DLD1 (cell line): ENCODE results near the gene GOLGA6L9.
"Not testable (repeated sequence)": the region's sequence is repeated elsewhere in the genome, so short reads cannot be mapped to it uniquely, and the experiment has no call there.

ENCODE experiments used
- in situ Hi-C: cut with HindIII; loops from 2 replicates; pipeline ENCODE4 v1.10.0; 2017; ENCODE audit warnings: low sequenced_read_pairs

The GOLGA6L9 gene

DNA sequence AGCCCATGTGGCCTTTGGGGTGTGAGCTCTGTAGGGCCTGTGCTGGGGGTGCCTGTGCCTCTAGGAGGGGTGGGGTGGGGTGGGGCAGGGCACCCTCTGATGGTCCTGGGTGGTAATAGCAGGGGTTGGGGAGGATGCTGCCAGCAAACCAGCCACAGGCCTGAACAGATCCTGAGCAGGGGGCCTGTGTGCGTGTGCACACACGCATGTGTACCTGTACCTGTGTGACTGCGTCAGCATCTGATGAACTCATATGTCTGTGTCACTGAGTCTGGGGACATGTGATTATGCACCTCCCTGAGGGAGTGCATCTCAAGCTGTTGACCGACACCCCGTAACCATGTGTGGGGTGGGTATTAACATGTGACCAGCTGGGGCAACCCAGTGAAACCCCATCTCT, 36.0 kb downstream of the GOLGA6L9 start:
- in situ Hi-C loops: not testable (repeated sequence)

DNA sequence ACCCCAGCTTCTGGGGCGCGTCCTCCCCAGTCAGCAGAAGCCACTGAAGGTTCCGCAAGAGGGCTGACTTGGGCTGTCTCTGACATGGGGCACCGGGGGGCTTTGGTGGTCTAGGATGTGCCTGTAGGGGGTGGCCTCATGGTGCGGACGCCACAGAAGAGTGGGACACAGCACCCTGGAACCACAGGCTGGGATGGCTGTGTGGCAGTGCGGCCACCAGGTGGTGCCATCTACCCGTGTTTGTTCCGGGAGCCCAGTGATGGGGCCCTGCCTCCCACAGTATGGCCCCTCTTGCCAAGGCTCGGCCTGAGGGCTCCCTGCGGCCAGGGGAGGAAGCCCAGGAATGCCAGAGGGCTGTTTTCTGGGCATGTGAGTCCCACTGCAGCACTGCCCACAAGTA, 38.6 kb downstream of the GOLGA6L9 start:
- in situ Hi-C loops: not testable (repeated sequence)

DNA sequence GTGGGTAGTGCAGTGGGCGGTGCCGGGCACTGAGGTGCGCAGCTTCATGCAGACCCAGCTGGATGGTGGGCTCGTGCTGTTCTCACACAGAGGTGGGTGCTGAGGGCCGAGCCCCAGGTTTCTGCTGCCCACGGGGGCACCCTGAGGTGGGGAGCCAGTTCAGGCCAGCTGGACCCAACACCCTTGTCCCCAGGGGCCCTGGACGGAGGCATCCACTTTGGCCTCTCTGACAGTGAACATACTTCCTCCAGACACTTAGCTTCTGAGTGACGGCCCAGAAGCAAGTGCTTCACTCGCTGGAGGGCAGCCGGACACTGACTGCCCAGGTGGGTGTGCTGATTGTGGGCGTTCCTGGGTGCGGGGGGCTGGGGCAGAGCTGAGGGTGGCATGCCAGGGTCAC, 39.8 kb downstream of the GOLGA6L9 start:
- in situ Hi-C loops: not testable (repeated sequence)

DNA sequence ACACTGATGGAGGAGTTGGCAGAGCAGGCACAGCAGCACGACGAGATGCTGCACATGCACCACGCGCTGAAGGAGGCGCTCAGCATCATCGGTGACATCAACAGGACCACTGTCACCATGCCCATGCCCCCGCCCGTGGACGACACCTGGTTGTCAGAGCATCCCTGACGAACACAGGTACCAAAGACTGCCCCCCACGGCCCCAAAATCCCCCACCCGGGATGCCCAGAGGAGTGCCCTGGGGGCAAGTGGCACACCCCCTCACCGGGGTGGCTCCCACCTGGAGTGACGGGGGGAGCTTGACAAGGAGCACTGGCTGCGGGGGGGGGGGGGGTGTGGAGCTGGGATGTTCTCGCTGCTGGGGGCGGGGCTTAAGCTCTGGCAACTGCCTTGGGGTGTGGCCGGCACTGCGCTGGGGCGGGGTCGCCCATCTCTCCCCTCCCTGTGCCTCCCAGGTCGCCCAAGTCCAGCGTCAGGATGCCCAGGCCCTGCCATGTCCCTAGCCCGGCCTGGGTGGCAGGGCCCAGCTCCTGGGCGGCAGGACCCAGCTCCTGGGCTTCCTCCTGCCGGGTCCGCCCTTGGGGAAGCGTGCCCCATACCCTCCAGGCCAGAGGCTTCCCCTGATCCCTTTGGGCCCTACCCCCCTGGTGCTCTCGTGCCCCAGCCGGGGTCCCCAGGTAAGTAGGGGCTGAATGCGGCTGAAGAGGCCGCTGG, 42.8 kb downstream of the GOLGA6L9 start:
- in situ Hi-C loops: not testable (repeated sequence)

DNA sequence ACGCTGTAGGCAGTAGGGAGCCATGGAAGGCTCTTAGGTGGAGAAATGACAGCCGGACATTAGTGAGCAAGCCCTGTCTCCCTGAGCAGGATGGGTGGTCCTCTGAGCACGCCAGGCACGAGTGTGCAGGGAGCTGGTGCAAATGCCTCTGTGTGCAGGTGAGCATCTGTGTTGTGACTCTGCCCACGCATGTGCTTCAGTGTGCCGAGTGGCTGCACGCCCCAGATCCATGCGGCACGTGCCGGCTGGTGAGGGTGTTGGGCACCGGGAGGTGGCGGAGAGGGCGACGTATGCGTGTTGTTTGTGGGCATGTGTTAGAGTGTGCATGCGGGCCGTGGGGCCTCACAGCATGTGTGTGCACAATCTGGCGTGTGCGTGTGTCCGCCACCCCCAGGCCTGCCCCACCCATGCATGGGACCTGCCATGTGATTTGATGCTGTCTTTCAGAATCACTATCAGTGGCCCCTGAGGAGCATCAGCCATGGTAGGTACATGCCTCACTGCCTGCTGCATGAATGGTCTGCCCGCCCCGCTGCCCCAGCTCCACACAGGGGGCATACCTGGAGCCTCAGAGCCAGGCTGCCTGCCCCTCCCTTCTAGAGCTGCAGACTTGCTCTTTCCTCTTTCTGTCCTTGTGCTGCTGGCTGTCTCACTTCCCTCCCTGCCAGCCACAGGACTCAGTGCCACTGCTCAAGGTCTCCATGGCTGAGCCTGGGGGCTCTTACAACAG, 45.1 kb downstream of the GOLGA6L9 start:
- in situ Hi-C loops: not testable (repeated sequence)

DNA sequence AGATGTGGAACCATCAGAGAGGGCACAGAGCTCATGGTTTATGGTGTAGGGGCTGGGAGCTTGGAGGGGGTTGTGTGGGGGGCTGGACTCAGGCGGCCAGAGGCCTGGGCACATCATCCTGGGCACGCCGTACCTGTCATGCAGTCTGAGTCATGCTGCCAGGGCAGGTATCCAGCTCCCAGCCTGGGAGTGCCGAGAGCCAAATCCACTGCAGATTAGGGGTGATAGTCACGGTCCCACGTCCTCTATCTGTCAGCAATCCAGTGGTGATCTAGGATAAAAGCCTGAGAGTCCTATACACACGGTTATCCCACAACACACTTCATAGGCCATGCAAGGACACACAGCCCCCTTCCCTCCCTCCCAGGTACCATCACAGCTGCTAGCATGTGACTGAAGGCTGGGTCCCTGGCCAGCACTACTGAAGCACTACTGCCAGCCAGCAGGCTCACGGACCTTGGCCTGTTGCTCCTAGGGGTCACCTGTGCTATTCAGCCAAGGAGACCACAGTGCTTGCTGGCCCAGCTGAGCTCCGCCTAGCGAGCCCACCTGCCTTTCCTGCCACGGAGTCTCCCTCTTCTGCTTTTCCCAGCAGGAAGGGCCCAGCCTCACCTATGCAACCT, 45.8 kb downstream of the GOLGA6L9 start:
- in situ Hi-C loops: not testable (repeated sequence)

DNA sequence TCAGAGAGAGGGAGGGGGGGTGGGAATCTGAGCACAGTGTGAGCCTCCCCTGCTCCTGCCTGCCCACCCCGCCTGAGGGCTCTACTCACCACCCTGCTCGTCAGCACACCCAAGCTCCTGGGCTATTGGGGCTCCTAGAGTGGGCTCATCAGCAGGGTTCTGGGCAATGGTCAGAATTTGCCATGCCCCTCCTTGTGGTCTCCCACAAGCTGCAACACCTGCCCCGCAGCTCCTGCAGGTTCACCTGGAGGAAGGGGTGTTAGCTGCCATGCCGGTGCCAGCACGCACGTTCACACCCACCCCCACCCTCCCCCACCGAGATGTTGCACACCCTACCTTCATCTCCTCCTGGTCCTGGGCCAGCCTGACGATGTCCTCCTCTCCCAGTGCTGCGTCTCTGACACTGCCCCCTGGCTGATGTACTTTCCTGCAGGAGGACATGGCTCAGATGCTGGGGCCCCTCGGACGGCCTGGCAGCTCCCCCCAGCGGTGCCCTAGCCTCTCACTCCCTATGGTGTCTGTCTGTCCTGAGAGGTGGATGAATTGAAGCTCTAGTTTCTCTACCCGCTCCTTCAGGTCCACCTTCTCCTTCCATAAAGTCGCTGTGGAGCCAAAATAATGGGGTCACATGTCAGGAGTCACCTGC, 47.2 kb downstream of the GOLGA6L9 start:
- in situ Hi-C loops: not testable (repeated sequence)

DNA sequence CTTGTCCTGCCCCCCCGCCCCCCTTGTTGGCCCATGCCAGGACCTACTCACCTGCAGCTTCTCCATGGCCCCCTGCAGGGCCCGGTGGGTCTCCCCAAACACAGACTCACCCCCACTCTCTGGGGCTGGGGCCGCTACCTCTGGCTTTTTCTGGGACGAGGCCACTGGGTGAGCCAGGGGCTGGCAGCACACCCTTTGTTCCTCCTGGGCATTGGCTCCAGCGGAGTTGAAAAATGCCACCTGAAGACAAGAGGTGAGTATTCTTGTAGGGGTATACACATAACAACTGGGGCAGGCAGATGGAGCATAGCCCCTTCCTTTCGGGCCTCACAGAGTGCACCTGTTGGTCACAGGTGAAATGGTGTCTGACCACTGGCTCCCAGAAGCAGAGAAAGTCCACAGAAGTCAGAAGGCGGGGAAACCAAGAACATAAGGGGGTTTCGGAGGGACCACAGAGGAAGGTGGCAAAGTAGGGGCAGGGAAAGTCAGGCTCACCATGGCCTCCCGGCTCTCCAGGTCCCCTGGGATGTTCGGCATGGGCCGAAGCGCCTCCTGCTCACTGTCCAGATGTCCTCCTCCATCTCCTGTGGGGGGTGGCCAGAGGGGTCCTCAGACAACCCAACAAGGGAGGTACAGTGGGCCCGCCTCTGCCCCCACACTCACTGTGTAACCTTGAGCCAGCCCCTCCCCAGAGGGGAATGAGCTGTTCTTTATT, 47.9 kb downstream of the GOLGA6L9 start:
- in situ Hi-C loops: not testable (repeated sequence)
